HCT116 (cell line): ENCODE measurements around the gene NOL3. TPM values are rescaled to one million over a fixed set of nuclear protein-coding genes. Genes with fewer than 3 reads are reported as not detected.
A peak's percentile ranks its signal among the peaks of the same experiment; 100 is the strongest.

Source experiments
- ATAC-seq: fragments of 200-7000 bp; cut with Tn5 transposase; 2 replicates; pipeline ENCODE4 v1.9.1; 2020; ENCODE audit warnings: mild to moderate bottlenecking, moderate library complexity
- BruUV-seq: library from RNA; stranded (reverse); fragments of 400-500 nt; replicated peaks from 2 replicates; lab custom pipeline; 2021; lab: Mats Ljungman, UMichigan
- CTCF ChIA-PET: fragments of 300-600 bp; sonication (Branson Sonifier 250); formaldehyde crosslinking; loops from one replicate; lab custom pipeline; 2021; ENCODE audit warnings: antibody characterized with exemption; lab: Charles Lee
- POLR2A ChIA-PET: fragments of 300-600, 350-600 bp; sonication (Branson Sonifier 250); formaldehyde crosslinking; loops from one replicate; lab custom pipeline; 2021; ENCODE audit warnings: antibody characterized with exemption; lab: Charles Lee
- RAD21 ChIA-PET, 2 experiments: fragments of 300-600 bp; sonication (Branson Sonifier 250); formaldehyde crosslinking; loops; one replicate each; lab custom pipeline; 2023; ENCODE audit warnings: low total read pairs in 2 of 2; ENCODE audit not compliant: uncharacterized antibody in 2 of 2, unreplicated experiment in 2 of 2, low non-redundant PET in 1 of 2; lab: Charles Lee
- DNase-seq: peaks from one replicate; pipeline ENCODE4 v3.0.0-alpha.2; 2010; ENCODE audit warnings: low read depth, low spot score
- H2AFZ ChIP-seq: fragments of 200-600 bp; shearing (Covaris generic), sonication (generic); 2 replicates; pipeline ENCODE4 v1.6.1; 2017; ENCODE audit warnings: low read depth, mixed run types, mixed read lengths, antibody characterized with exemption, low read length; ENCODE audit not compliant: poor library complexity, severe bottlenecking
- H3K27ac ChIP-seq: 2 replicates; pipeline ENCODE4 v1.5.1; 2012; ENCODE audit warnings: low read depth, low read length
- H3K27me3 ChIP-seq: fragments of 200-600 bp; sonication (generic); 2 replicates; pipeline ENCODE4 v1.6.1; 2016; ENCODE audit warnings: mixed run types, low read length, mixed read lengths; ENCODE audit not compliant: insufficient read depth
- H3K36me3 ChIP-seq, 2 experiments: fragments of 200-500 bp in 1 of 2; fragments of 200-600 bp in 1 of 2; sonication (Bioruptor generic) in 1 of 2; sonication (generic) in 1 of 2; 2 replicates each; pipeline versions ENCODE4 v1.5.1 to v1.6.1; 2014 to 2016; ENCODE audit warnings: low read length in 2 of 2, inconsistent platforms in 1 of 2, mixed read lengths in 1 of 2, mixed run types in 1 of 2; ENCODE audit not compliant: insufficient read depth in 2 of 2, control insufficient read depth in 1 of 2
- H3K4me1 ChIP-seq, 2 experiments: fragments of 200-600 bp in 1 of 2; sonication (generic) in 1 of 2; 2 replicates each; pipeline versions ENCODE4 v1.5.1 to v1.6.1; 2012 to 2017; ENCODE audit warnings: low read length in 2 of 2, inconsistent platforms in 1 of 2, mild to moderate bottlenecking in 1 of 2, mixed read lengths in 1 of 2, mixed run types in 1 of 2, moderate library complexity in 1 of 2; ENCODE audit not compliant: insufficient read depth in 2 of 2, control insufficient read depth in 1 of 2
- H3K4me2 ChIP-seq: fragments of 200-600 bp; sonication (generic); 2 replicates; pipeline ENCODE4 v1.6.1; 2017; ENCODE audit warnings: mixed run types, low read length, mixed read lengths
- H3K4me3 ChIP-seq, 2 experiments: fragments of 200-600 bp in 1 of 2; sonication (generic) in 1 of 2; replicated peaks in 1 of 2; 2 replicates each; pipeline ENCODE4 v1.5.1; 2011 to 2016; ENCODE audit warnings: low read length in 2 of 2, control low read depth in 1 of 2, low read depth in 1 of 2, mild to moderate bottlenecking in 1 of 2, mixed read lengths in 1 of 2, mixed run types in 1 of 2
- H3K79me2 ChIP-seq: fragments of 200-600 bp; sonication (generic); 2 replicates; pipeline ENCODE4 v1.6.1; 2017; ENCODE audit warnings: mild to moderate bottlenecking, mixed run types, low read length, moderate library complexity, mixed read lengths; ENCODE audit not compliant: insufficient read depth
- H3K9ac ChIP-seq: fragments of 200-600 bp; sonication (generic); 2 replicates; pipeline ENCODE4 v1.6.1; 2016; ENCODE audit warnings: low read length, mixed read lengths
- H3K9me2 ChIP-seq: fragments of 200-600 bp; sonication (generic), shearing (Covaris generic); 2 replicates; pipeline ENCODE4 v1.6.1; 2017; ENCODE audit warnings: mixed run types, mild to moderate bottlenecking, moderate library complexity; ENCODE audit not compliant: insufficient read depth
- H3K9me3 ChIP-seq, 2 experiments: fragments of 200-500 bp in 1 of 2; fragments of 200-600 bp in 1 of 2; sonication (Bioruptor generic) in 1 of 2; sonication (generic) in 1 of 2; 2 replicates each; pipeline ENCODE4 v1.6.1; 2014 to 2017; ENCODE audit warnings: low read length in 2 of 2, mixed read lengths in 2 of 2, inconsistent platforms in 1 of 2, low read depth in 1 of 2, mild to moderate bottlenecking in 1 of 2, mixed run types in 1 of 2, moderate library complexity in 1 of 2; ENCODE audit not compliant: control insufficient read depth in 1 of 2, insufficient read depth in 1 of 2
- H4K20me1 ChIP-seq: fragments of 200-600 bp; sonication (generic), shearing (Covaris generic); 2 replicates; pipeline ENCODE4 v1.6.1; 2017; ENCODE audit warnings: mixed run types, mild to moderate bottlenecking, moderate library complexity; ENCODE audit not compliant: insufficient read depth
- POLR2AphosphoS5 ChIP-seq: IDR thresholded peaks from 2 replicates; pipeline ENCODE4 v1.6.1; 2011; ENCODE audit warnings: mild to moderate bottlenecking, low read depth, low read length, moderate library complexity
- RAD21 ChIP-seq: IDR thresholded peaks from 2 replicates; pipeline ENCODE4 v1.6.1; 2012; ENCODE audit warnings: low read depth, mild to moderate bottlenecking
- REST ChIP-seq: IDR thresholded peaks from 2 replicates; pipeline ENCODE4 v1.6.1; 2012; ENCODE audit warnings: low read depth
- ZBTB33 ChIP-seq: IDR thresholded peaks from 2 replicates; pipeline ENCODE4 v1.6.1; 2011; ENCODE audit warnings: mild to moderate bottlenecking, low read length, moderate library complexity; ENCODE audit not compliant: insufficient replicate concordance; ENCODE audit errors: extremely low read depth
- intact Hi-C: fragments of 100-400 bp; cut with micrococcal nuclease; formaldehyde crosslinking; loops from 2 replicates; pipeline ENCODE4 v1.10.0; 2022
- total RNA-seq: library from RNA; stranded (reverse); gene quantifications from one replicate; pipeline ENCODE4 v1.2.1, GENCODE V29; 2021; ENCODE audit not compliant: unreplicated experiment

The NOL3 gene
- total RNA-seq, 1 experiment from 2014 or later, result 54.0 TPM

- ChIA-PET POLR2A (interaction anchor here (0.7 kb wide), 1 partner anchor 43 kb away, joined by 8 read pairs; no protein-coding TSS in a partner anchor), CTCF (interaction anchor here (0.7 to 1.6 kb wide), 2 partner anchors 44 to 45 kb away, joined by 4 to 7 read pairs; no protein-coding TSS in a partner anchor), RAD21 (interaction anchor here in 1 of 2 experiments (0.7 kb wide), 1 partner anchor 45 kb away, joined by 3 read pairs; no protein-coding TSS in a partner anchor)
- DNase-seq (no peak), ATAC-seq (no peak)
- Histone ChIP-seq H3K79me2 (peaks cover 22% of the 10 kb centered on the region), H2AFZ (no peak overlapping the region), H4K20me1 (no peaks in the 10 kb centered on the region; the same call in 1 of the 2 replicates), H3K9me3 (no peaks in the 10 kb centered on the region), H3K4me1 (peaks cover 15 to 33% of the 10 kb centered on the region in 2 experiments), H3K27me3 (no peaks in the 10 kb centered on the region), H3K36me3 (peaks cover 22 to 33% of the 10 kb centered on the region in 2 experiments; a peak in 3 of 4 replicates), H3K27ac (peak overlapping the region; percentile 53), H3K9ac (peak overlapping the region; percentile 75), H3K4me3 (peak overlapping the region; percentile 78), H3K9me2 (no peaks in the 10 kb centered on the region), H3K4me2 (peak overlapping the region; percentile 97)
- TF ChIP-seq POLR2AphosphoS5 (no peak), ZBTB33 (no peak), REST (no peak), RAD21 (no peak)
- intact Hi-C loops, result no loop called here
- BruUV-seq, result no TSS peak
Measured at GRCh38 chr16:67200491-67200890, 30.2 kb downstream of the NOL3 start.
